A204.1 (cell line): ENCODE results near the gene TJP2.

Source experiments
- FAIRE-seq: peaks from 2 replicates; lab custom pipeline; 2012; peaks lifted over from hg19 to GRCh38; lab: Jason Lieb, UNC

TJP2 gene

DNA sequence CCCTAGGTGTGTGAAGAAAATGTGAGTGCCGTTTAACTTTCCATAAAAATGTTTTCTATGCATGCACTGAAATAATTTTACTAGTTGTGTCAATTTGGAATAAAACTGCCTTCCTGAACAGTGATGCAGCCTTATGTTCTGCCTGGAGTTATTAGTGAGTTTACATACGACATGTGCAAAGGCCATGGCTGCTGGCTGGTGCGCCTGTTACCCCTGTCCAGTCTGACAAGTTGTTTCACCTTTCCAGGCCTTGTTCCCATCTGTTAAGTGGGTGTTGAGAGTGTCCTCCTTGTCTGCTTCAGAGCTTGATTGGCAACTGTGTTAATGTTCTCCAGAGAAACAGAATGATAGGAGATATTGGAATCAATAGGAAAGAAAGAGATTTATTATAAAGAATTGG lies 60.6 kb downstream of the TJP2 start:
- FAIRE-seq: no peak

DNA sequence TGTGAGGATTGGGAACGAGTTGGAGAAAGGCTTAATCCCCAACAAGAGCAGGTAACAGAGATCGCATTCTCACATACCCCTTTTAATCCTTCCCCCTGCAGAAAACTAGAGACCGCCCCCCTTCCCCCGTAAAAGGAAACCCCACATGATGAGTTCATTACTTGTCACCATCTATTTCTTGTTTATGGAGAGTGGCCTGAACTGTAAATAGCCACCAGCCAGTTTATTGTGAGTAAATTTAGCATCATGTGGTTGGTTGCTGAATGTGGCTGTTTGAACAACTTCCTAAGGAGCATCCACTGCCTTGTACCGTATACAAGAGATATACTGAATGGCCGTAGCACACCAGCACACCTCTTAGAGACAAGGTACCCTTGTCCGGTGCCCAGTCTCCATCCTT lies 62.1 kb downstream of the TJP2 start:
- no peak for FAIRE-seq

DNA sequence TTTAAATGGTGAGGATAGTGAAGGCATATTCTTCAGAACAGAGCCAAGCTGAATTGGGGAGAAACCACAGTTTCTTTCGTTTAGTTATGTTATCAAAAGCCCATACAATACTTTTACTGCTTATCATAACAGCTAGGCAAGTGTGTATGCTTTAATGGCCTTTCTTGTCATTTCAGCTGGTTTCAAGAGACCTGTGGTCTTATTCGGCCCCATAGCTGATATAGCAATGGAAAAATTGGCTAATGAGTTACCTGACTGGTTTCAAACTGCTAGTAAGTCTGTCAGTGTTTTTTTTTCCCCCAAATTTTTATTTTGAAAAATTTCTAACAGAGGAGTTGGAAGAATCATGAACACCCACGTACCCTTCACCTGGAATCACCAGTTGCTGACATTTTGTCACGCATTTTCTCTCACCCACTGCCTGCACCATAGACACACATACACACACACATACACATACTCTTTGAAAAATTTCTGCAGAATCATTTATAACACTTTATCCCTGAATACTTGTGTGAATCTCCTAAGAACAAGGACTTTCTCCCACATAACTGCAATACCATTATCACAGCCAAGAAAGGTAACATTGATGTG lies 63.7 kb downstream of the TJP2 start:
- FAIRE-seq: no peak

DNA sequence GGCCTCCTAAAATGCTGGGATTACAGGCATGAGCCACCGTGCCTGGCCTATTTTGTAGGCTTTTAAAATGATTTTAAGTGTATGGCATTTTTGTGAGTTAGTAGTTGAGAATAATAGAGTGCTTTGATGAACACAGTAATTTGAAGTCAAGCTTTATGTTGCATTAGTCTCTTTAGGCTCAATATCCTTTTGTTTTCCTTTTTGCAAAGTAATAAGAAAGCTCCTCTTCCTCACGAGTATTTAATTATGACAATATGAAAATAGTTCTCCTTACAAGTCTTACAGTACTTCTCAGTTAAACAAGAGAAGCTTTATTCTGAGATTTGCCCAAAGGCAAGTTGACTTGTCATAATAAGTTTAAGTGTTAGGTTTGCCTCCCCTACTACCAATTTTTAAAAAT lies 69.0 kb downstream of the TJP2 start:
- no peak for FAIRE-seq

DNA sequence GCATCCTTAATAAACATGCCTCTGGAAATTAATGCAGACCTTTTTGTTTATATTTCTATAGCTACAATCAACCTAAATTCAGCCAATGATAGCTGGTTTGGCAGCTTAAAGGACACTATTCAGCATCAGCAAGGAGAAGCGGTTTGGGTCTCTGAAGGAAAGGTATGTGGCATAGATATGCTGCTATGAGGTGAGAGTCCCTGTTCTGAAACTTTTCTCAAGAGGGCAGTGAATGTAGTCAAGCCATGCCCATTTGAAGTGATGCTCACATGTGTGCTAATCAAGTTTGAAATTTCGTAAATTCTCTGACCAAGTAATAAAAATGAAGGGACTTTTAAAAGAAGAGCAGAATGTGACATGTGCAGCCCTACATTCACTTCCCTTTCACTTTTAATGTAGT lies 72.6 kb downstream of the TJP2 start:
- no peak for FAIRE-seq

DNA sequence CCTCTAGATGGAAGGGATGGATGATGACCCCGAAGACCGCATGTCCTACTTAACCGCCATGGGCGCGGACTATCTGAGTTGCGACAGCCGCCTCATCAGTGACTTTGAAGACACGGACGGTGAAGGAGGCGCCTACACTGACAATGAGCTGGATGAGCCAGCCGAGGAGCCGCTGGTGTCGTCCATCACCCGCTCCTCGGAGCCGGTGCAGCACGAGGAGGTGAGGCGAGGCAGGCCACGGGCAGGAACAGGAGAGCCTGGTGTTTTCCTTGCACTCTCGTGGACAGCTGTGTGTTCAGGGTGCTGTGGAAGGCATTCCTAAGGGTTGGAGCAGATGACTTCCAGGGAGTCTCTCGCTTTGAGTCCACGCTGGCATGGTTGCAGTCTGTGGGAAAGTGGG lies 73.9 kb downstream of the TJP2 start:
- FAIRE-seq: no peak

DNA sequence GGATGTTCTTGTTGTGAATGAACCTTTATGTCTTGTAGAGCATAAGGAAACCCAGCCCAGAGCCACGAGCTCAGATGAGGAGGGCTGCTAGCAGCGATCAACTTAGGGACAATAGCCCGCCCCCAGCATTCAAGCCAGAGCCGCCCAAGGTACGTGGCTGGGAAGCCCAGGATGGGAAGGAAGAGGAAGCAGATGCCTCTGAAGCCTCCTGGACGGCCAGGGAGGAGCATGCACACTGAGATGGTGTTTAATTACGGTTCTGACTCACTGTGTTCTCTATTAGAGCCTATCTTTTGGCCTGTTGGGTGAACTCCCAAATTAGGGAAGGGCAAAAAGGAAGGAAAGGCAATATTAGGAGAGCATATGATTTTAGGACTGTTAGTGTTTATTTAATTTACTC lies 75.3 kb downstream of the TJP2 start:
- FAIRE-seq: no peak

DNA sequence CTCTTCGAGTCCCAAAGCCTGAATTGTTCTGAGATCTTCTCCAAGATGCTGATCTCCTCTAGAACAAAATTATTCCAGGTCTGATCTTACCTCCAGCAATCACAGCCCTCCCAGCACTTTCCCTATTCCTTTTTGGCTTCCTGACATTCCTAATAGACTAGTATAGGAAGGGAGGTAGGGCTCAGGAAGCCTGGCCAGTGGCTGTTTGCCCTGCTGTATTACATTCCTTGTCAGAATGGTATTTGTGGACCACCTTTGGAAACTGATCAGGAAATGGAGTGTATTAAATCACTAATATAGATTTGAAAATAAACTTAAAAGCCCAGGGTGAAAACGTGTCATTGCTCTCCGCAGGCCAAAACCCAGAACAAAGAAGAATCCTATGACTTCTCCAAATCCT lies 76.6 kb downstream of the TJP2 start:
- FAIRE-seq: no peak

DNA sequence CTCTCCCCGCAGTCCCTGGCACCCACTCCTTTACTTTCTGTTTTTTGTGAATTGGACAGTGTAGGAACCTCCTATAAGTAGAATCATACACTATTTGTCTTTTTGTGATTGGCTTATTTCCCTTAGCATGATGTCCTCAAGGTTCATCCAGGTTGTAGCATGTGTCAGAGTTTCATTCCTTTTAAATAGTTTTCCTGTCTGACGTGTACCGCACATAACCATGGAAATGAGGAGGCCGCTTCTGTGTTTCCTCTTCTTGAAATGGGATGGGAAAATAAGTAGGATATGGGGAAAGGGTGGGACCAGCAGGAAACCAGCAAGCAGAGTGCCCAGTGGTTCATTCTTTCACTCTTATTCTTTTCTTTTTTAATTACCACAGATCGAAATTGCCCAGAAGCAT lies 78.4 kb downstream of the TJP2 start:
- FAIRE-seq: no peak

DNA sequence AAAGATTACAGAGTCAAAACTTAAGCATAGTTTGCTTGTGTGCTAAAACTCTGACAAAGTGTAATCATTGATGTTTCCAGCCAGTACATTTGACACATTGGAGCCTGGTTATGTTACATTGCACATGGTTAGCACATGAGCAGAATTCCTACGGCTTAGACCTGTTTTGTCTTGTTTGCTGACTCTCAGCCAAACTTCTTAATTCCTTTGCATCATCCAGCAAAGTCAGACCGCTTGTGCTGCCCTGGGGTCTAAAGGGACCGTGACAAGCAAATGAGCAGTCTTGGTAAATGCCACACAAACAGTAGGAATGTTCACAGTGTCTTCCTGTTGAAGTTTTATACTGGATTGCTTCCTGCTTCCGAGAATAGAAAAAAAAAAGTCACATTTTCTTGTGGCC lies 79.0 kb downstream of the TJP2 start:
- FAIRE-seq: no peak

DNA sequence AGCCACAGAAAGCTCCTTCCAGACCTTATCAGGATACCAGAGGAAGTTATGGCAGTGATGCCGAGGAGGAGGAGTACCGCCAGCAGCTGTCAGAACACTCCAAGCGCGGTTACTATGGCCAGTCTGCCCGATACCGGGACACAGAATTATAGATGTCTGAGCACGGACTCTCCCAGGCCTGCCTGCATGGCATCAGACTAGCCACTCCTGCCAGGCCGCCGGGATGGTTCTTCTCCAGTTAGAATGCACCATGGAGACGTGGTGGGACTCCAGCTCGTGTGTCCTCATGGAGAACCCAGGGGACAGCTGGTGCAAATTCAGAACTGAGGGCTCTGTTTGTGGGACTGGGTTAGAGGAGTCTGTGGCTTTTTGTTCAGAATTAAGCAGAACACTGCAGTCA lies 80.1 kb downstream of the TJP2 start:
- no peak for FAIRE-seq

DNA sequence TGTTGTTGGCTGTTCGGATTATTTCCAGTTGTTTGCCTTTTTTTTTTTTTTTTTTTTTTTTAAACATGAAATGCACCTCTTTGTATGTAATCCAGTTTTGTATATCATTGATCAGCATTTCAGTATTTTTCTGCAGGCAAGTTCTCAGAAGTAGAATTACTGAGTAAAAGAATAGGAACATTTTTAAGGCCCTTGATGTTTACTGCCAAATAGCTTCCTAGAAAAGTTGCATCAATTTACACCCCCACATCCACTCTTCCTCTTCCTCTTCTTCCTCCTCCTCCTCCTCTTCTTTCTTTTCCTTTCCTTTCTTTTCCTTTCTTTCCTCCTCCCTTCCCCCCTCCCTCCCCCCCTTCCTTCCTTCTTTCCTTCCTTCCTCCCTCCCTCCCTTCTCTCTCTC lies 81.5 kb downstream of the TJP2 start:
- no peak for FAIRE-seq

DNA sequence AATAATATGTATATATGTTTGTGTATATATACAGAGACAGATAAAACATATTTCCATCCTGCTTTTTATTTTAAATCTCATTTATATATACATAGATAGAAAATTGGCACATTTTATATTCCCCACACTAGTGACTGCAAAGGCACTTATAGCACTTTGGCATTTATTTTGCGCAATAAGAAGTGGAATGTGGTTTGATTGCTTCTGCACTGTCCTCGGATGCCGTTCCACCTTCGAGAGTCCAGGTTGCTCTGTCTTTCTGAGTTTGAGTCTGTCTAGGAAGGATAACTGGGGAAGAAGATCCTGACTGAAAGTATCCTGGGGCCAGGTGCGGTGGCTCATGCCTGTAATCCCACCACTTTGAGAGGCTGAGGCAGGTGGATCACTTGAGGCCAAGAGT lies 84.5 kb downstream of the TJP2 start:
- FAIRE-seq: no peak

DNA sequence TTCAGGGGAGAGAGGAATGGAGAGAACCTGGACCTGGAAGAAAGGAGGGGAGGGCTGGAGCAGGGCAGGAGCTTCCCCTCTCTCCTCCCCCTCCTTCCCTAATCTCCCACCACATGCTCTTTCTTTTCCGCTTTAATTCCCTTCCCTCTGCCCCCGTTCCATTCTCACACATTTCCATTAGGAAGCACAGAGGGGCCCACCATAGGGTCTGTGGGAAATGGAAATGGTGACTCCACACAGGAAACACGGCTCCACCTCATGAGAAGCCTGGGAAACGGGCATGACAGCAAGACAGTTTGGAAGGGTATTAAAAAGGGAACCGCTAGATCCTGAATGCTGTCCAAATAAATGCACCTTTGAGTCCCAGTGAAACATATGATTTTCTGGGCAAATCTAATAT lies 86.1 kb downstream of the TJP2 start:
- no peak for FAIRE-seq

DNA sequence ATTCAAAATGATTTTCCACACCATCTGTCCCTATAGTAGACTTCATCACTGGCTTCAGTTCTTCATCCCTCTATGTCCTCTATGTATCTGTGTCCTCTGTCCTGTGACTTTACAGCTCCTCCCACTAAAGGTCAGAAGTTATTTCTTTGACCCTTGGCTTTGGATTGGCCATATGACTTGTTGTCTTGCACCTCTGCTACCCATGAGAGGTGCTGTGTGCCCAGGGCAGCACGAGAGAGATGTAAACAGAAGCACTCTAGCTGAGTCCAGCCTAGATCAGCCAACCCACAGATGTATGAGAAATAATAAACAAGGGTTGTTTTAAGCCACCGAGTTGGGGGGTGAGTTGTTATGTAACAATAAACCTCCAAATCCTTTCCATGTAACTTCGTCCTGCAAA lies 87.6 kb downstream of the TJP2 start:
- FAIRE-seq: no peak

DNA sequence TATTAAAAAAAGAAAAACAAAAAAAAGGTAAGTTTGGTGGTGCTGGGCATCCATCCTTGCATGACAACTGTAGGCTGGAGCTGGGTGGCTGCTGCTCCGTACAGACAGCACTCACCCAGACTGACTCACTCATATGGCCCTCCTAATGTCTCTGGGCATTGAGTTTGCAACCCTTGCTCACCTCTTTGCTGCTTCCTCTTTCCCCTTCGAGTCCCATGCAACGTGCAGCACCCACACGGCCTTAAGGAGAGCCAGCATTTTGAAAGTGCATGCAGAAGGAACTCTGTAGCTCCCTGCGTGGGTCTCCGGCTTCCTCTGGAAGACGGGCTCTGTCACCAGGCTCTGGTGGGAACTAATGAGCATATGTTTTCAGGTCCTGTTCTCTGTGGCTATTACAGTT lies 90.4 kb downstream of the TJP2 start:
- no peak for FAIRE-seq

DNA sequence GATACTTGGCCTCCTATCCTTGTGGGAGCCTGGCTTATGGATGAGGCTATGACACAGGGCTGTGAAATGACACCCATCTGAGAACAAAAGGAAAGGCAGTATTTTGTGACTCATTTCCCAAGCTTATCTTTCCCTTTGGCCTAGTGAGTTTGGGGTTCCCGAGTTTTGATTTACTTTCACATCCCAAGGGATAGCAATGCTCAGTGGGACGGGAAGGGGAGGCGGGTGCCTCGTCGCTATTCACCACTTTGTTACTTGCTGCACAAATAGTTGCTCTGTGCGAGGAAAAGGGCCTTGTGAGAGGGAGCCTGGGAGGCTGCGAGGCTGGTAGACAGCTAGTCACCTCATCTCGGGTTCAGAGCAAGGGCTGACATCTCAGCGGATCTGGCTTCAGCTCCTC lies 91.8 kb downstream of the TJP2 start:
- no peak for FAIRE-seq

DNA sequence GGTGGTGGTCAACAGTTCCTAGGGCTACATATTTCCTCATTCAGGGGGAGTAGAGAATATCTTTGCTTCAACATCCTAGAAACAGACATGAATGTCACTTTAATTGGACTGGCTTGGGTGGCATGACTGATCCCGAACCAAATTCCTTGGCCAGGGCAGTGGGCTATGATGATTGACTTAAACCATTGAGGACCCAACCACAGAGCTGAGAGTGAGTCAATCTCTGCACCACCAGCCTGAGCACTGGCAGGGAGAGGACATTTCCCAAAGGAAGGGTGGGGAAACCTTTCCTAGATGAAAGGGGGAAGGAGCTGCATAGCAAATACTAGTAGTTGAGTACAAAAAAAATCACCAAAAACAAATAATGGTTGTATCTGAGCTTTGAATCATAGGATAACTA lies 98.1 kb downstream of the TJP2 start:
- FAIRE-seq: no peak

DNA sequence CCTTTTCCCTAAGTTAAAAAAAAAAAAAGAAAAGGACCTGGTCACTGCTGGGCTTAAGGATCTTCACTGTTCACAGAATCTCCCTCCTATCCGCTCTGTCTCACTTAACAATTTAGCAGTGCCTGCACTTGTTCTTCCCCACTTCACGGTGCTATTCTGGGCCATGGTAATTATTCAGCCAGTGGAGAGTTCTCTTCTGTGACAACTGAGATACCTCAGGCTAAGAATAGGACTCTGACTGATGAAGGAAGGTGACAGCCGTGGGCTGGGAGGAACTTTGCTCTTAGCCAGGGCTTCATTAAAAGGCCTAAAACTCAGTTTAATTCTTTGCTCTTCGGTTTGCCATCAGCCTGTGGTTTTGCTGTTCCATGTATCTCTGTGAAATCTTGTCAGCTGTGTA lies 99.1 kb downstream of the TJP2 start:
- no peak for FAIRE-seq

DNA sequence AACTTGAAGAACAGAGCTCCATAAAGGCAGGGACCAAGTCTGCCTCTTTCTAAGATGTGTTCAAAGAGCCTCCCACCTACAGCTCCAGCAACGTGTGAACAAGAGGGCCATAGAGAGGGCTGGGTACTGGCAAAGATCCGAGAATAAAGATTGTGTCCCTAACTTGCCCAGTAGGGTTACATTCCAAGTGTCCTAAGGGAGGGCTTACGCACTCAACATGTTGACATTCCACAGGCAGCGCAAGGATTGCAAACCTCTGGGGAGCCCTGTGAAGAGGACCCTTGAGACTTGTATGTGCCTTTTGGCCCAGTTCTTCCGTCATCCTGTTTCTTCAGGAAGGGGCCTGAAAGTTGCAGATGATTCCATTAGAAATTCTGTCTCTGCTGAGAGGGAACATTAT lies 102.7 kb downstream of the TJP2 start:
- FAIRE-seq: no peak

DNA sequence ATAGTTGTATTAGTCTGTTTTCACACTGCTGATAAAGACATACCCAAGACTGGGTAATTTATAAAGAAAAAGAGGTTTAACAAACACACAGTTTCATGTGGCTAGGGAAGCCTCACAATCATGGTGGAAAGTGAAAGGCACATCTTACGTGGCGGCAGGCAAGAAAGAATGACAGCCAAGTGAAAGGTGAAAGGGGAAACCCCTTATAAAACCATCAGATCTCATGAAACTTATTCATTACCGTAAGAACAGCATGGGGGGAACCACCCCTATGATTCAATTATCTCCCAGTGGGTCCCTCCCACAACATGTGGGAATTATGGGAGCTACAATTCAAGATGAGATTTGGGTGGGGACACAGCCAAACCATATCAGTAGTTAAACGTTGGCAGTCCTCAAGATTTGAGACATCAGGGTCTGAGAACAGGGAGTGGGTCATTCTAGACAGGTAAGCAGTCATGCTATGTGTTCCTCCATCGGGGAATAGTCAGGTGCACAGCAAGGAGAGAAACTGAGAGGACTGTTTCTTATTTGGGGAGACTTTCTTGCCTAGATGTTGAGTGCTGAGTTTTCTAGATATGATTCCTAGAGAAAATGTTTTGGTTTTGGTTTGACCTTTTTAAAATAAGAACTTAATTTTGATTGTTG lies 105.1 kb downstream of the TJP2 start:
- no peak for FAIRE-seq

DNA sequence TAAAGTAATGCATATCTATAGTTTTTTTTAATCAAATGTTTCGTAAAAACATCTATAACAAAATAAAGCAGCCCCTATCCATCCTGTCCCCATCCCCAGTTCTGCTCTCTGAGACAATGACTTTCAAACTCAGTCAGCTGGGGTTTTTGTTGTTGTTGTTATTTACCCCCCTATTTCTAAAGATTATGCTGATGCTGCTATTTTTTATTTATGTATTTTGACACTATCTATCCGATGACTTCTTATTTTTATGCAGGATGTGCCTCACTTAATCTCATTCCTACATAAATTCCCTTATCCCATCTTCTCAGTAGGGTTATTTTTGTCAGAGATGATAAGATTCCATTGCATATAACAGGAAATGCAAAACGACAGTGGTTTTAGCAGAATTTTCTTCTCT lies 105.7 kb downstream of the TJP2 start:
- no peak for FAIRE-seq

DNA sequence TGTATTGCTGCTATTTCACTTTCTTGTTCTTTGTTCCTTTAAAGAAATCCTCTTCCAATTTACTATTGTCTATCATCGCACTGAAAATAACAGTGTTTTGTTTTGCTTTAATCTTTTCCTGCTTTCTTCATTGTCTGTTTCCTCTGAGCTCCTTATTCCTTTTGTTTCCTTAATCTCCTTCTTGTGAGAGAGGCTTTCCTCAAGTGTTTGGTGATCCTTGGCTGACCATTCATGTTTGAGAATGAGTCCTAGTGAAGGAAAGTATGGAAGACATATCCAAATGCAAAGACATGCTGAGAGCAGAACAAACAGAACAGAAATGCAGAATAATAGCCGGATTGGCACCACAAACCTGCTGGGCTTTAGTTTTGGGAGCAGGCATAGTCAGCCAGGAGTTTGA lies 108.9 kb downstream of the TJP2 start:
- no peak for FAIRE-seq

DNA sequence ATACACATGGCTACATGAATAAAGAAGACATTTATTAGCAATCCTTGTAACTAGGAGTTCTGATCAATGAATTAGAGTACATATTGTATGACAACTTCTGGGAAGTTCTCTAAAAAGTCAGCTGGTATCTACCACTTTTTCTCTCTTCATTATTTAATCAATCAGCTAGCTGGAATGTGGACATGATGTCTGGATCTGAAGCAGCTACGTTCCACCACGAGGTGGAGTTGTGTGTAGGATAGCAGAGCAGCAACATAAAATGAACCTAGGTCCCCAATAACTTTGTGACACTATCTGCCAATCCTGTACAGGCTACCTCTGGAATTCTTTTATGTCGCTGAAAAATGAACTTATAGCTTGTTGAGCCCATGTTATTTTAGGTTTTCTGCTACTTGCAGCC lies 118.0 kb downstream of the TJP2 start:
- FAIRE-seq: no peak

DNA sequence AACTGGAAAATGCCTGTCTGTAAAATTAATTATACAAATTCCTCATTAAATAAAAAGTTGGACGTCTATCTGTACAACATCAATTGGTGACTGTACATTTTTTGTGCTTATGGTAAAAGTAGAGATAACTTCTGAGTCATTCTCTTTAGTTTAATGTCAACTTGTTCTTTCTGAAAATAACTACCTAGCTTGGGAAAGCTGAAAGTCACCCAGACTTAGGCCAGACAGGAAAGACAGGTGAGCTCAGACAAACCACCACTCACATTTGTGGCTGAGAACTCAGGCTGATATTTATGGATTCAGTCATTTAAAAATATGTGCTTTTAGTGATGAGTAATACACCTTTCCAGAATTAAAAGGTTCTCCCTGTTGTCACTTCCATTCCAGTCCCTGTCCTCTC lies 119.1 kb downstream of the TJP2 start:
- FAIRE-seq: no peak
